SU-DHL-6 (cell line): Measurements from ENCODE around the gene FAM3D.

Experiments used
- H2AFZ ChIP-seq: fragments of 200-600 bp; sonication (generic); 2 replicates; pipeline ENCODE4 v1.6.1; 2014; ENCODE audit warnings: low read depth, mild to moderate bottlenecking, moderate library complexity, mixed read lengths, antibody characterized with exemption, low read length; ENCODE audit not compliant: severe bottlenecking
- H3F3A ChIP-seq: fragments of 200-600 bp; shearing (Covaris generic); 2 replicates; pipeline ENCODE4 v1.6.0; 2016; ENCODE audit warnings: antibody characterized with exemption, mild to moderate bottlenecking; ENCODE audit not compliant: insufficient read depth
- H3K27ac ChIP-seq: fragments of 200-600 bp; sonication (generic); 2 replicates; pipeline ENCODE4 v1.5.1; 2016; ENCODE audit warnings: low read depth, mild to moderate bottlenecking, low read length, moderate library complexity, mixed read lengths
- H3K27me3 ChIP-seq: fragments of 200-600 bp; sonication (generic), shearing (Covaris generic); 2 replicates; pipeline ENCODE4 v1.6.0; 2014; ENCODE audit warnings: mild to moderate bottlenecking, low read length
- H3K36me3 ChIP-seq: fragments of 200-600 bp; sonication (generic); 2 replicates; pipeline ENCODE4 v1.6.1; 2014; ENCODE audit warnings: mild to moderate bottlenecking, low read length, mixed read lengths
- H3K4me2 ChIP-seq: fragments of 300-600, 200-600 bp; shearing (Covaris generic), sonication (generic); 2 replicates; pipeline ENCODE4 v1.6.0; 2014; ENCODE audit warnings: low read length, low read depth, mild to moderate bottlenecking; ENCODE audit not compliant: poor library complexity, severe bottlenecking
- H3K4me3 ChIP-seq: fragments of 200-600 bp; sonication (generic); 2 replicates; pipeline ENCODE4 v1.5.1; 2014; ENCODE audit warnings: antibody characterized with exemption, low read length, mild to moderate bottlenecking, mixed read lengths; ENCODE audit not compliant: insufficient read depth, poor library complexity, severe bottlenecking
- H3K79me2 ChIP-seq: fragments of 200-600 bp; sonication (generic); 2 replicates; pipeline ENCODE4 v1.6.1; 2014; ENCODE audit warnings: mild to moderate bottlenecking, low read length, moderate library complexity; ENCODE audit not compliant: insufficient read depth
- H3K9ac ChIP-seq: fragments of 200-600 bp; sonication (generic); 2 replicates; pipeline ENCODE4 v1.7.0; 2014; ENCODE audit warnings: mild to moderate bottlenecking, low read length
- H3K9me2 ChIP-seq: fragments of 200-600 bp; sonication (generic); replicated peaks from 2 replicates; pipeline ENCODE4 v1.6.1; 2014; ENCODE audit warnings: low read length; ENCODE audit not compliant: insufficient read depth
- H3K9me3 ChIP-seq: fragments of 200-600 bp; sonication (generic); 2 replicates; pipeline ENCODE4 v1.6.1; 2014; ENCODE audit warnings: low read length, mixed read lengths; ENCODE audit not compliant: insufficient read depth
- H4K20me1 ChIP-seq: fragments of 200-600 bp; sonication (generic); 2 replicates; pipeline ENCODE4 v1.6.1; 2014; ENCODE audit warnings: low read depth, mild to moderate bottlenecking, antibody characterized with exemption, low read length, moderate library complexity, mixed read lengths
- EZH2phosphoT487 ChIP-seq: fragments of 200-600 bp; sonication (generic), shearing (Covaris generic); conservative IDR thresholded peaks from 2 replicates; pipeline ENCODE4 v1.6.1; 2018; ENCODE audit warnings: mild to moderate bottlenecking, antibody characterized with exemption, low read length, moderate library complexity, mixed read lengths
- TF ChIP-seq, protein P1 (sequence below): fragments of 200-600 bp; sonication (generic); IDR thresholded peaks from one replicate; pipeline ENCODE4 v1.5.1; 2017; ENCODE audit warnings: antibody characterized with exemption, mild to moderate bottlenecking, low read length, moderate library complexity; ENCODE audit not compliant: insufficient read depth, poor library complexity, severe bottlenecking

The FAM3D gene

GRCh38 chr3:58624550-58624949 is 42.0 kb downstream of the FAM3D start:
- Histone ChIP-seq H3K9me2 (no peaks in the 10 kb centered on the region), H3F3A (no peaks in the 10 kb centered on the region), H3K4me2 (no peak overlapping the region), H3K79me2 (no peaks in the 10 kb centered on the region), H3K4me3 (no peak overlapping the region), H3K9me3 (no peaks in the 10 kb centered on the region), H3K9ac (no peak overlapping the region), H3K27me3 (no peaks in the 10 kb centered on the region), H4K20me1 (no peaks in the 10 kb centered on the region), H3K27ac (no peak overlapping the region), H3K36me3 (no peaks in the 10 kb centered on the region), H2AFZ (no peak overlapping the region)
- TF ChIP-seq, protein P1, sequence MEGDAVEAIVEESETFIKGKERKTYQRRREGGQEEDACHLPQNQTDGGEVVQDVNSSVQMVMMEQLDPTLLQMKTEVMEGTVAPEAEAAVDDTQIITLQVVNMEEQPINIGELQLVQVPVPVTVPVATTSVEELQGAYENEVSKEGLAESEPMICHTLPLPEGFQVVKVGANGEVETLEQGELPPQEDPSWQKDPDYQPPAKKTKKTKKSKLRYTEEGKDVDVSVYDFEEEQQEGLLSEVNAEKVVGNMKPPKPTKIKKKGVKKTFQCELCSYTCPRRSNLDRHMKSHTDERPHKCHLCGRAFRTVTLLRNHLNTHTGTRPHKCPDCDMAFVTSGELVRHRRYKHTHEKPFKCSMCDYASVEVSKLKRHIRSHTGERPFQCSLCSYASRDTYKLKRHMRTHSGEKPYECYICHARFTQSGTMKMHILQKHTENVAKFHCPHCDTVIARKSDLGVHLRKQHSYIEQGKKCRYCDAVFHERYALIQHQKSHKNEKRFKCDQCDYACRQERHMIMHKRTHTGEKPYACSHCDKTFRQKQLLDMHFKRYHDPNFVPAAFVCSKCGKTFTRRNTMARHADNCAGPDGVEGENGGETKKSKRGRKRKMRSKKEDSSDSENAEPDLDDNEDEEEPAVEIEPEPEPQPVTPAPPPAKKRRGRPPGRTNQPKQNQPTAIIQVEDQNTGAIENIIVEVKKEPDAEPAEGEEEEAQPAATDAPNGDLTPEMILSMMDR: no peak
- no peak for TF ChIP-seq EZH2phosphoT487

GRCh38 chr3:58623961-58624360 is 42.6 kb downstream of the FAM3D start:
- no peaks in the 10 kb centered on the region for H3K9me2 ChIP-seq
- TF ChIP-seq, protein P1: no peak
- no peak for TF ChIP-seq EZH2phosphoT487
- H2AFZ ChIP-seq: no peak overlapping the region
- H3K36me3 ChIP-seq: no peaks in the 10 kb centered on the region
- H3K9me3 ChIP-seq: no peaks in the 10 kb centered on the region
- H3F3A ChIP-seq: no peaks in the 10 kb centered on the region
- H3K9ac ChIP-seq: no peak overlapping the region
- no peak overlapping the region for H3K4me2 ChIP-seq
- H3K27ac ChIP-seq: no peak overlapping the region
- no peaks in the 10 kb centered on the region for H4K20me1 ChIP-seq
- H3K79me2 ChIP-seq: no peaks in the 10 kb centered on the region
- no peak overlapping the region for H3K4me3 ChIP-seq
- no peaks in the 10 kb centered on the region for H3K27me3 ChIP-seq

- H3K4me3 ChIP-seq: no peak overlapping the region
- H3F3A ChIP-seq: no peaks in the 10 kb centered on the region
- no peak overlapping the region for H3K27ac ChIP-seq
- no peak for TF ChIP-seq EZH2phosphoT487
- TF ChIP-seq, protein P1: no peak
- H2AFZ ChIP-seq: no peak overlapping the region
- H3K79me2 ChIP-seq: no peaks in the 10 kb centered on the region
- H4K20me1 ChIP-seq: no peaks in the 10 kb centered on the region
- no peak overlapping the region for H3K9ac ChIP-seq
- no peaks in the 10 kb centered on the region for H3K27me3 ChIP-seq
- no peaks in the 10 kb centered on the region for H3K9me2 ChIP-seq
- no peak overlapping the region for H3K4me2 ChIP-seq
- H3K36me3 ChIP-seq: no peaks in the 10 kb centered on the region
- no peaks in the 10 kb centered on the region for H3K9me3 ChIP-seq
These were observed 43.1 kb downstream of the FAM3D start for GRCh38 chr3:58623478-58623877.
